Mesendoderm (in vitro differentiated cells): ENCODE measurements around the gene DOLPP1. TPM values are rescaled to one million over a fixed set of nuclear protein-coding genes. Genes with fewer than 3 reads are reported as not detected.
"Not testable (repeated sequence)": the region's sequence is repeated elsewhere in the genome, so short reads cannot be mapped to it uniquely, and the experiment has no call there.

Source experiments
- DNase-seq: peaks from one replicate; pipeline ENCODE4 v3.0.0; 2013
- H2AK5ac ChIP-seq: 2 replicates; pipeline ENCODE4 v1.6.1; 2013; ENCODE audit warnings: low read length, inconsistent platforms
- H2BK120ac ChIP-seq: 2 replicates; pipeline ENCODE4 v1.6.1; 2013; ENCODE audit warnings: low read depth, mild to moderate bottlenecking, low read length, moderate library complexity, mixed read lengths
- H2BK15ac ChIP-seq: replicated peaks from 2 replicates; pipeline ENCODE4 v1.6.1; 2013; ENCODE audit warnings: low read depth, mild to moderate bottlenecking, moderate library complexity
- H2BK5ac ChIP-seq: 2 replicates; pipeline ENCODE4 v1.6.1; 2013; ENCODE audit warnings: low read length, inconsistent platforms
- H3K18ac ChIP-seq: 2 replicates; pipeline ENCODE4 v1.6.1; 2013; ENCODE audit warnings: mild to moderate bottlenecking, low read length, mixed read lengths
- H3K23ac ChIP-seq: one replicate; pipeline ENCODE4 v1.6.1; 2013; ENCODE audit warnings: low read length
- H3K27ac ChIP-seq: 2 replicates; pipeline ENCODE4 v1.5.1; 2013; ENCODE audit warnings: low read depth, mild to moderate bottlenecking, inconsistent platforms, low read length, moderate library complexity
- H3K27me3 ChIP-seq: 2 replicates; pipeline ENCODE4 v1.6.1; 2013; ENCODE audit warnings: low read length, control low read depth, mild to moderate bottlenecking, inconsistent platforms; ENCODE audit not compliant: insufficient read depth, poor library complexity
- H3K36me3 ChIP-seq: 2 replicates; pipeline ENCODE4 v1.6.1; 2013; ENCODE audit warnings: low read length, inconsistent platforms; ENCODE audit not compliant: control insufficient read depth, insufficient read depth
- H3K4ac ChIP-seq: one replicate; pipeline ENCODE4 v1.6.1; 2013; ENCODE audit warnings: low read depth, mild to moderate bottlenecking, low read length, moderate library complexity
- H3K4me1 ChIP-seq: 2 replicates; pipeline ENCODE4 v1.6.1; 2013; ENCODE audit warnings: low read depth, low read length, inconsistent platforms; ENCODE audit not compliant: control insufficient read depth
- H3K4me2 ChIP-seq: 2 replicates; pipeline ENCODE4 v1.6.1; 2013; ENCODE audit warnings: low read length
- H3K4me3 ChIP-seq: 2 replicates; pipeline ENCODE4 v1.5.1; 2013; ENCODE audit warnings: mild to moderate bottlenecking, low read length
- H3K56ac ChIP-seq: one replicate; pipeline ENCODE4 v1.6.1; 2013; ENCODE audit warnings: low read length
- H3K79me1 ChIP-seq: 2 replicates; pipeline ENCODE4 v1.6.1; 2013; ENCODE audit warnings: low read length, inconsistent platforms
- H3K79me2 ChIP-seq: 2 replicates; pipeline ENCODE4 v1.6.1; 2013; ENCODE audit warnings: mild to moderate bottlenecking, low read length; ENCODE audit not compliant: control insufficient read depth, insufficient read depth
- H3K9ac ChIP-seq: 2 replicates; pipeline ENCODE4 v1.6.1; 2013; ENCODE audit warnings: low read length, inconsistent platforms
- H4K5ac ChIP-seq: one replicate; pipeline ENCODE4 v1.6.1; 2013; ENCODE audit warnings: low read length
- H4K8ac ChIP-seq: one replicate; pipeline ENCODE4 v1.6.1; 2013; ENCODE audit warnings: low read depth, mild to moderate bottlenecking, control low read depth, low read length, moderate library complexity
- WGBS: extraction: QIAGEN DNeasy Blood & Tissue Kit; methylation state at CpG from one replicate; pipeline ENCODE4 v1.1.7; 2013; ENCODE audit warnings: low lambda C conversion rate, missing lambda C conversion rate; ENCODE audit not compliant: insufficient coverage; ENCODE audit errors: extremely low coverage; 5-methylcytosine and 5-hydroxymethylcytosine counted together
- polyA plus RNA-seq, 2 experiments: library from polyadenylated mRNA; stranded (reverse); fragments of 200-250 nt; gene quantifications; one replicate each; pipeline ENCODE4 v1.2.3, GENCODE V29; 2013

DOLPP1 gene
- 31.2 TPM for polyA plus RNA-seq (2013, experiment 1 of 2)
- 29.1 TPM for polyA plus RNA-seq (2013, experiment 2 of 2)

DNA sequence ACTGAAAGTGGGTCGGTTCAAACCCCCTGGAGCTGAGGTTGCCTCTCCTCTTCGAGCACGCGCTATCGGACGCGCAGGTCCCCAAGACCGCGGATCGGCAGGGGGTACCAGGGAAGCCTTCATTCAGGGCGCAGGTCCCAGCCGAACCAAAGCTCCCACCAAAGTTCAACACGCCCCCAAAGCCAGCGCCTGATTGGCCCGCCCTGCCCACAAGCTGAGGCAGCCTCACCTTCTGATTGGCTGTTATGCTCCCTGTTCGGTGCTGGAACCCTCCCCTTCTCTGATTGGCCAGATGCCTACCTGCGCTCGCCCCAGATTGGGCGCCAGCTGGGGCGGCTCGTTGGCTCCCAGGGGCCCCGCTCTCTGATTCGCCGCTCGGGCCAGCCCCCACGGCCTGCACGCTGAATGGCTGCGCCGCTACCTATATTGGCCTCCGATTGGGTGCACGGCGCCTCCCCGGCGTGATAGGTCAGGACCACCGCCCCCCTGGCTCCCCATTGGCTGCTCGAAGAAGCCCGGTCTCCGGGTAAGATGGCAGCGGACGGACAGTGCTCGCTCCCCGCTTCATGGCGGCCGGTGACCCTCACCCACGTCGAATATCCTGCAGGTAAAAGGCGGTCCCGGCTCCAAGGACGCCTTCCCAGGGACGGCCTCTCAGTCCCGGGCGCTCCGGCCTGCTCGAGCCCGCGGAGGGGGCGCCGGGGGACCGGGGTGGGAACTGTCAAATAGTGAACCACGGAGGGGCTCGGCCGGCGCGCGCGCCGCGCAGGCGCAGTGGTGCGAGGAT lies at the start of gene DOLPP1:
Gene DOLPP1 (plus strand): TSS at position 511 of the 787 bp plus-strand sequence. CDS start 21 bp downstream, at position 532.
- no CpG with 5 or more reads among the region's 70 CpGs for WGBS
- Histone ChIP-seq H2BK5ac (no peak within 1 kb of the TSS), H3K79me1 (peaks cover 23% of the 10 kb centered on the region), H2AK5ac (peak within 1 kb of the TSS; percentile 27), H3K4me1 (peaks cover 3% of the 10 kb centered on the region), H2BK15ac (no peak within 1 kb of the TSS), H3K79me2 (peaks cover 22% of the 10 kb centered on the region), H4K8ac (no peak within 1 kb of the TSS), H4K5ac (no peak within 1 kb of the TSS), H3K23ac (no peak within 1 kb of the TSS), H3K4me3 (peak within 1 kb of the TSS; percentile 81), H3K9ac (peak within 1 kb of the TSS; percentile 84), H3K36me3 (peaks cover 2% of the 10 kb centered on the region), H3K56ac (peak within 1 kb of the TSS; percentile 91), H3K27me3 (no peaks in the 10 kb centered on the region), H3K18ac (peak within 1 kb of the TSS; percentile 29), H3K4me2 (peak within 1 kb of the TSS; percentile 92), H2BK120ac (no peak within 1 kb of the TSS), H3K4ac (peak within 1 kb of the TSS; percentile 91), H3K27ac (peak within 1 kb of the TSS; percentile 7)
- peak; percentile 100 for DNase-seq

GRCh38 chr9:129031514-129031913 lies 49.4 kb upstream of the DOLPP1 start:
- no peaks in the 10 kb centered on the region for H3K36me3 ChIP-seq
- no peak for DNase-seq
- no peak overlapping the region for H4K8ac ChIP-seq
- no peaks in the 10 kb centered on the region for H3K27me3 ChIP-seq
- H3K56ac ChIP-seq, result no peak overlapping the region
- H3K4me3 ChIP-seq, result no peak overlapping the region
- H3K23ac ChIP-seq, result no peak overlapping the region
- no peak overlapping the region for H3K18ac ChIP-seq
- H2BK15ac ChIP-seq, result no peak overlapping the region
- no peak overlapping the region for H3K4ac ChIP-seq
- H3K4me2 ChIP-seq, result no peak overlapping the region
- H2BK5ac ChIP-seq, result no peak overlapping the region
- no peak overlapping the region for H2BK120ac ChIP-seq
- H2AK5ac ChIP-seq, result no peak overlapping the region
- no peaks in the 10 kb centered on the region for H3K79me2 ChIP-seq
- no peak overlapping the region for H3K27ac ChIP-seq
- no peaks in the 10 kb centered on the region for H3K4me1 ChIP-seq
- H3K9ac ChIP-seq, result no peak overlapping the region
- WGBS, result no CpG with 5 or more reads among the region's 4 CpGs
- H3K79me1 ChIP-seq, result peaks cover 5% of the 10 kb centered on the region
- no peak overlapping the region for H4K5ac ChIP-seq

DNA sequence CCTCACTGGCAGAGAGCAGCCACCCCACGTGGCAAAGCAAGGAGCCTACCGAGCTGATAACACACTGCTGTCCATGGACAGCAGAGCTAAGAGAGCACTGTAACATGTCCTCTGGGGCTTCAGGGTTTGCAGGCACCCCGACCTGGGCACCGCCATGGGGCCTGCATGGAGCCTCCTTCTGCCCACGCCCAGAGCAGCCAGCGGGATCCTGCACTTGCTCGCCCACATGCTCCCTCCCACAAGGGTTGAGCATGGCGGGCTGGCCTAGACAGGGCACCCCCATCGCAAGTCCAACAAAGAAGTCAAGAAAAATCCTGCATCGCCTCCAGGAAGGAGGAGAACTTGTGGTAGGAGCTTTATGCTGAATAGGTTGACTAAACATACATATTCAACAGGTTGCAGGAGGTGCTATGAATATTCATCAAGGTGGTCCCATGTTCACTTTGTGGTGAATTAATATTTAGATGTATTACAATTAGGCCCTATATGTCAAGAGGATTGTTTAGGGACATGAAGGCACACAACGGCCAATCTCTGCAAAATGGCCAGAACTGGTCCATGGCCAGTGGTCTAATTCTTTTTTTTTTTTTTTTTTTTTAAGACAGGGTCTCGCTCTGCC lies 48.3 kb upstream of the DOLPP1 start:
- Histone ChIP-seq H3K4me1 (no peaks in the 10 kb centered on the region), H3K56ac (no peak overlapping the region), H3K4me2 (no peak overlapping the region), H3K4me3 (no peak overlapping the region), H3K9ac (no peak overlapping the region), H2BK5ac (no peak overlapping the region), H4K5ac (no peak overlapping the region), H3K36me3 (no peaks in the 10 kb centered on the region), H3K79me2 (peaks cover 6% of the 10 kb centered on the region), H3K79me1 (peaks cover 8% of the 10 kb centered on the region), H2BK120ac (no peak overlapping the region), H3K4ac (no peak overlapping the region), H3K23ac (no peak overlapping the region), H2BK15ac (no peak overlapping the region), H2AK5ac (no peak overlapping the region), H3K18ac (no peak overlapping the region), H3K27me3 (no peaks in the 10 kb centered on the region), H3K27ac (no peak overlapping the region), H4K8ac (no peak overlapping the region)
- no CpG with 5 or more reads among the region's 12 CpGs for WGBS
- no peak for DNase-seq

GRCh38 chr9:129033216-129033615 lies 47.7 kb upstream of the DOLPP1 start:
- no peak overlapping the region for H2AK5ac ChIP-seq
- H3K56ac ChIP-seq, result no peak overlapping the region
- H3K36me3 ChIP-seq, result no peaks in the 10 kb centered on the region
- peaks cover 12% of the 10 kb centered on the region for H3K79me1 ChIP-seq
- no peak overlapping the region for H3K4me3 ChIP-seq
- H3K18ac ChIP-seq, result no peak overlapping the region
- no peak overlapping the region for H3K4ac ChIP-seq
- WGBS, result no CpG with 5 or more reads among the region's 8 CpGs
- H3K4me2 ChIP-seq, result no peak overlapping the region
- peaks cover 6% of the 10 kb centered on the region for H3K79me2 ChIP-seq
- no peak overlapping the region for H4K5ac ChIP-seq
- no peak overlapping the region for H3K23ac ChIP-seq
- H3K9ac ChIP-seq, result no peak overlapping the region
- no peak overlapping the region for H4K8ac ChIP-seq
- H3K27ac ChIP-seq, result no peak overlapping the region
- H3K27me3 ChIP-seq, result no peaks in the 10 kb centered on the region
- no peak overlapping the region for H2BK15ac ChIP-seq
- H2BK120ac ChIP-seq, result no peak overlapping the region
- H3K4me1 ChIP-seq, result no peaks in the 10 kb centered on the region
- no peak overlapping the region for H2BK5ac ChIP-seq
- DNase-seq, result no peak

GRCh38 chr9:129035838-129036237 lies 45.1 kb upstream of the DOLPP1 start:
- H2BK5ac ChIP-seq, H3K4me1 ChIP-seq, H3K36me3 ChIP-seq, H2BK15ac ChIP-seq, H3K4me3 ChIP-seq, H3K27me3 ChIP-seq, H3K27ac ChIP-seq, H2AK5ac ChIP-seq, H2BK120ac ChIP-seq, H3K23ac ChIP-seq, H3K18ac ChIP-seq, H3K79me2 ChIP-seq, DNase-seq: not testable (repeated sequence)
- H3K9ac ChIP-seq, result peak overlapping the region; percentile 76
- H4K8ac ChIP-seq, result peak overlapping the region; percentile 83
- H3K4ac ChIP-seq, result peak overlapping the region; percentile 18
- H3K56ac ChIP-seq, result peak overlapping the region; percentile 89
- H3K79me1 ChIP-seq, result peaks cover 15% of the 10 kb centered on the region
- WGBS, result no CpG with 5 or more reads among the region's 13 CpGs
- peak overlapping the region; percentile 68 for H4K5ac ChIP-seq
- H3K4me2 ChIP-seq, result peak overlapping the region; percentile 86
